GM18526 (cell line): ENCODE data around the gene TMSB15A.
"Not testable (repeated sequence)": the region's sequence is repeated elsewhere in the genome, so short reads cannot be mapped to it uniquely, and the experiment has no call there.

Source experiments
- POLR2A ChIP-seq: IDR thresholded peaks from 3 replicates; pipeline ENCODE4 v1.6.1; 2011; ENCODE audit not compliant: insufficient read length; ENCODE audit errors: extremely low read depth

Gene TMSB15A

GRCh38 chrX:102515975-102516941 lies at the start of gene TMSB15A:
TMSB15A (minus strand) TSS chrX:102516739.
- no peak for TF ChIP-seq POLR2A

- no peak for TF ChIP-seq POLR2A
These were observed 44.0 kb upstream of the TMSB15A start for GRCh38 chrX:102560423-102561068.

GRCh38 chrX:102558607-102559006 lies 42.1 kb upstream of the TMSB15A start:
- no peak for TF ChIP-seq POLR2A

GRCh38 chrX:102548231-102548630 lies 31.7 kb upstream of the TMSB15A start:
- no peak for TF ChIP-seq POLR2A

GRCh38 chrX:102546828-102547493 lies 30.4 kb upstream of the TMSB15A start:
- TF ChIP-seq POLR2A: no peak

- TF ChIP-seq POLR2A: no peak
These were observed 19.4 kb upstream of the TMSB15A start for GRCh38 chrX:102535958-102536357.

GRCh38 chrX:102517326-102517725 lies 787 bp upstream of the TMSB15A start:
- no peak for TF ChIP-seq POLR2A

GRCh38 chrX:102514536-102514935 lies 2.0 kb downstream of the TMSB15A start:
- TF ChIP-seq POLR2A: no peak

GRCh38 chrX:102498732-102499131 lies 17.8 kb downstream of the TMSB15A start:
- no peak for TF ChIP-seq POLR2A

- no peak for TF ChIP-seq POLR2A
These were observed 24.8 kb downstream of the TMSB15A start for GRCh38 chrX:102491766-102492165.

GRCh38 chrX:102471762-102472220 lies 44.7 kb downstream of the TMSB15A start, which contains the start of gene TCP11X2:
TCP11X2 (minus strand) TSS chrX:102471812.
- not testable (repeated sequence) for TF ChIP-seq POLR2A
